SK-N-SH treated with all-trans-retinoic acid at 6 μM for 48 hours (cell line): ENCODE results near the gene MED27.

ENCODE experiments used
- ATAC-seq: fragments of 200-7000 bp; cut with Tn5 transposase; 3 replicates; pipeline ENCODE4 v1.9.1; 2020; ENCODE audit warnings: mild to moderate bottlenecking, moderate library complexity
- BACH2 ChIP-seq: fragments of 250-450 bp; sonication (Bioruptor Pico); IDR thresholded peaks from 2 replicates; pipeline ENCODE4 v1.9.0; 2021; ENCODE audit warnings: mild to moderate bottlenecking, borderline replicate concordance
- CSDC2 ChIP-seq: fragments of 250-450 bp; sonication (Bioruptor Pico); IDR thresholded peaks from 2 replicates; pipeline ENCODE4 v1.5.0; 2020; ENCODE audit warnings: mild to moderate bottlenecking, moderate library complexity
- ESRRG ChIP-seq: fragments of 250-450 bp; sonication (Bioruptor Pico); IDR thresholded peaks from 2 replicates; pipeline ENCODE4 v1.6.1; 2021; ENCODE audit warnings: mild to moderate bottlenecking
- GLIS3 ChIP-seq: fragments of 250-450 bp; sonication (Bioruptor Pico); IDR thresholded peaks from 2 replicates; pipeline ENCODE4 v1.5.0; 2020; ENCODE audit warnings: mild to moderate bottlenecking, moderate library complexity
- ISL1 ChIP-seq: fragments of 250-450 bp; sonication (Bioruptor Pico); IDR thresholded peaks from 2 replicates; pipeline ENCODE4 v2.1.2; 2022; ENCODE audit warnings: mild to moderate bottlenecking, moderate library complexity
- OSR1 ChIP-seq: fragments of 250-450 bp; sonication (Bioruptor Pico); IDR thresholded peaks from 2 replicates; pipeline ENCODE4 v1.8.0; 2022; ENCODE audit warnings: moderate library complexity, mild to moderate bottlenecking, inconsistent platforms
- RARB ChIP-seq: fragments of 250-450 bp; sonication (Bioruptor Pico); IDR thresholded peaks from 2 replicates; pipeline ENCODE4 v1.8.0; 2021; ENCODE audit warnings: mild to moderate bottlenecking, moderate library complexity
- TCF4 ChIP-seq: fragments of 250-450 bp; sonication (Bioruptor Pico); IDR thresholded peaks from 2 replicates; pipeline ENCODE4 v1.8.0; 2021; ENCODE audit warnings: mild to moderate bottlenecking, moderate library complexity, borderline replicate concordance
- ZFP30 ChIP-seq: fragments of 450-650 bp; formaldehyde crosslinking; IDR thresholded peaks from 2 replicates; pipeline ENCODE4 v1.5.0; 2022; ENCODE audit warnings: mild to moderate bottlenecking, moderate library complexity
- ZNF565 ChIP-seq: fragments of 450-650 bp; formaldehyde crosslinking; conservative IDR thresholded peaks from 2 replicates; pipeline ENCODE4 v1.5.0; 2020; ENCODE audit warnings: low read depth, mild to moderate bottlenecking, moderate library complexity
- ZNF70 ChIP-seq: fragments of 450-650 bp; formaldehyde crosslinking; IDR thresholded peaks from 2 replicates; pipeline ENCODE4 v1.5.0; 2020; ENCODE audit warnings: mild to moderate bottlenecking, moderate library complexity
- ZNF8 ChIP-seq: fragments of 450-650 bp; formaldehyde crosslinking; IDR thresholded peaks from 2 replicates; pipeline ENCODE4 v1.5.0; 2020; ENCODE audit warnings: mild to moderate bottlenecking, moderate library complexity
- TF ChIP-seq, protein P1 (sequence below): fragments of 250-450 bp; sonication (Bioruptor Pico); IDR thresholded peaks from 2 replicates; pipeline ENCODE4 v1.5.1; 2020; ENCODE audit warnings: low read depth, mild to moderate bottlenecking, moderate library complexity
- TF ChIP-seq, protein P2 (sequence below): fragments of 250-450 bp; sonication (Bioruptor Pico); IDR thresholded peaks from 2 replicates; pipeline ENCODE4 v1.8.0; 2020; ENCODE audit warnings: mild to moderate bottlenecking, moderate library complexity, borderline replicate concordance
- TF ChIP-seq, protein P3 (sequence below): fragments of 250-450 bp; sonication (Bioruptor Pico); IDR thresholded peaks from 2 replicates; pipeline ENCODE4 v1.5.0; 2020; ENCODE audit warnings: mild to moderate bottlenecking, moderate library complexity

Gene MED27

DNA sequence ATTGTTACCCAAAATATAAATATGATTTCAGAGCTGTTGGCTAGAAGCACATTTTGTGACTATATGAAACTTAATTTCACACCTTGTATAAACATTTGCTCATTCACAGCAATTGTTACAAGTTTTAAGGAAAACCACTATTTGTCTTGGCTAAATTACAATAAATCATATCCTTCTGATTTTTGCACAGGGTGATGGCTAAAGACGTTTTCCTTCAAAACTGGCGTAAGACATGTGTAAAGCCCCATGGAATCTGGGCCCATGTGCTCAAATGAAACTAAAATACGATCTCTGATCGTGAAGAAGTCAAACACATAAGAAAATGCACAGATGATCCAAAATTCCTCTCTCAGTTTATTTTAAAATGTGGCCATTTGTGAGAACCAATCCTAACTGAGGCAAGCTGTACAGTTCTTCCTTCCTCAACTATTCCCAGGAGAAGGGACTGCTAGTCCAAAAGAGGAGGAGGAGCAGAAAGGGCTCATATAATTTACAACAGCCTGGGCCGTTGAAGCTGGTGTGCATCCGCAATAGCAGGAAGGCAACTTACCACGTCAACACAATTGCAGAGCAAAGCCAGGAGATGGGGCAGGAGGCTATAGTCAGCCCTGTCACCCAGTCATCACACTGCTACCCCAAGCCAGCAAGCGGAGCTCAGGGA lies 98.4 kb downstream of the MED27 start:
- ATAC-seq = no peak
- TF ChIP-seq OSR1 (CRISPR knock-in tag) = no peak
- no peak for TF ChIP-seq ESRRG (CRISPR knock-in tag)
- TF ChIP-seq CSDC2 (CRISPR knock-in tag) = no peak
- TF ChIP-seq, protein P1, sequence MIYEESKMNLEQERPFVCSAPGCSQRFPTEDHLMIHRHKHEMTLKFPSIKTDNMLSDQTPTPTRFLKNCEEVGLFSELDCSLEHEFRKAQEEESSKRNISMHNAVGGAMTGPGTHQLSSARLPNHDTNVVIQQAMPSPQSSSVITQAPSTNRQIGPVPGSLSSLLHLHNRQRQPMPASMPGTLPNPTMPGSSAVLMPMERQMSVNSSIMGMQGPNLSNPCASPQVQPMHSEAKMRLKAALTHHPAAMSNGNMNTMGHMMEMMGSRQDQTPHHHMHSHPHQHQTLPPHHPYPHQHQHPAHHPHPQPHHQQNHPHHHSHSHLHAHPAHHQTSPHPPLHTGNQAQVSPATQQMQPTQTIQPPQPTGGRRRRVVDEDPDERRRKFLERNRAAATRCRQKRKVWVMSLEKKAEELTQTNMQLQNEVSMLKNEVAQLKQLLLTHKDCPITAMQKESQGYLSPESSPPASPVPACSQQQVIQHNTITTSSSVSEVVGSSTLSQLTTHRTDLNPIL (CRISPR knock-in tag) = no peak
- TF ChIP-seq GLIS3 = no peak
- TF ChIP-seq ISL1 (CRISPR knock-in tag) = no peak
- no peak for TF ChIP-seq ZNF565 (CRISPR knock-in tag)
- no peak for TF ChIP-seq ZFP30
- TF ChIP-seq, protein P2, sequence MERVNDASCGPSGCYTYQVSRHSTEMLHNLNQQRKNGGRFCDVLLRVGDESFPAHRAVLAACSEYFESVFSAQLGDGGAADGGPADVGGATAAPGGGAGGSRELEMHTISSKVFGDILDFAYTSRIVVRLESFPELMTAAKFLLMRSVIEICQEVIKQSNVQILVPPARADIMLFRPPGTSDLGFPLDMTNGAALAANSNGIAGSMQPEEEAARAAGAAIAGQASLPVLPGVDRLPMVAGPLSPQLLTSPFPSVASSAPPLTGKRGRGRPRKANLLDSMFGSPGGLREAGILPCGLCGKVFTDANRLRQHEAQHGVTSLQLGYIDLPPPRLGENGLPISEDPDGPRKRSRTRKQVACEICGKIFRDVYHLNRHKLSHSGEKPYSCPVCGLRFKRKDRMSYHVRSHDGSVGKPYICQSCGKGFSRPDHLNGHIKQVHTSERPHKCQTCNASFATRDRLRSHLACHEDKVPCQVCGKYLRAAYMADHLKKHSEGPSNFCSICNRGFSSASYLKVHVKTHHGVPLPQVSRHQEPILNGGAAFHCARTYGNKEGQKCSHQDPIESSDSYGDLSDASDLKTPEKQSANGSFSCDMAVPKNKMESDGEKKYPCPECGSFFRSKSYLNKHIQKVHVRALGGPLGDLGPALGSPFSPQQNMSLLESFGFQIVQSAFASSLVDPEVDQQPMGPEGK (CRISPR knock-in tag) = no peak
- TF ChIP-seq TCF4 (CRISPR knock-in tag) = no peak
- no peak for TF ChIP-seq BACH2 (CRISPR knock-in tag)
- no peak for TF ChIP-seq ZNF8 (CRISPR knock-in tag)
- no peak for TF ChIP-seq RARB
- TF ChIP-seq, all 23 proteins: peak for 0

DNA sequence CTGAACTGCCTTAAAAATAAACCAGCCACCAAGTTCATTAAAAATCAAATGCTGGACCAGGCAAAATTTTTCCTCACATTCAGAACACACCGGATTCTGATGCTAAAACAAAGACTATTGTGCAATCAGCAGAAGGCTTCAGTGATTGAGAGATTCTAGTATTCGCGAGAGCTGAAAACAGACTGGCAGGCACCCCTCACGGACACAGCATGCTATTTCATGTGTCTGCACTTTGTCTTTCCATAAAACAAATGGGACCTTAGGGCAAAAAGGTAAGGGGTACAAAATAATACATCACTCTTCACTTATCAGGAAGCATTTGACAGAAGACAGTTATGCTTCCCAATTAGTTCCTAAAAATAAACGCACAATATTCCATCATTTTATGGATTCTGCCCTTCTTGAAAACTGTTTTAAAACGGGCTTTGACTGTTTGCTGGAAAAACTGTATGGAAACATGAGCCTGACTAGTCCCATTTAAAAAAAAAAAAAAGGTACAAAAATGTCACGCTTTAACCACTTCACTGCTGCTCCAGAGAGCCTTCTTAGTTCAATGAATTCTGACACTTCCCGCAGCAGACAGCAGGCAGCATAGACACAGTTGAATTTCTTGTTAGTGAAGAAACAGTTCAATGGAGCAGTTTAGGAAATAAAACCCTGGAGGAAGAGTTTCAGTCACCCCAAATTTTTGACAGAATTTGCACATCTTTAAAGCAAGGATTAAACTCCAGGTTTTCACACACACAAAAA lies 99.2 kb downstream of the MED27 start:
- no peak for ATAC-seq
- TF ChIP-seq, protein P3, sequence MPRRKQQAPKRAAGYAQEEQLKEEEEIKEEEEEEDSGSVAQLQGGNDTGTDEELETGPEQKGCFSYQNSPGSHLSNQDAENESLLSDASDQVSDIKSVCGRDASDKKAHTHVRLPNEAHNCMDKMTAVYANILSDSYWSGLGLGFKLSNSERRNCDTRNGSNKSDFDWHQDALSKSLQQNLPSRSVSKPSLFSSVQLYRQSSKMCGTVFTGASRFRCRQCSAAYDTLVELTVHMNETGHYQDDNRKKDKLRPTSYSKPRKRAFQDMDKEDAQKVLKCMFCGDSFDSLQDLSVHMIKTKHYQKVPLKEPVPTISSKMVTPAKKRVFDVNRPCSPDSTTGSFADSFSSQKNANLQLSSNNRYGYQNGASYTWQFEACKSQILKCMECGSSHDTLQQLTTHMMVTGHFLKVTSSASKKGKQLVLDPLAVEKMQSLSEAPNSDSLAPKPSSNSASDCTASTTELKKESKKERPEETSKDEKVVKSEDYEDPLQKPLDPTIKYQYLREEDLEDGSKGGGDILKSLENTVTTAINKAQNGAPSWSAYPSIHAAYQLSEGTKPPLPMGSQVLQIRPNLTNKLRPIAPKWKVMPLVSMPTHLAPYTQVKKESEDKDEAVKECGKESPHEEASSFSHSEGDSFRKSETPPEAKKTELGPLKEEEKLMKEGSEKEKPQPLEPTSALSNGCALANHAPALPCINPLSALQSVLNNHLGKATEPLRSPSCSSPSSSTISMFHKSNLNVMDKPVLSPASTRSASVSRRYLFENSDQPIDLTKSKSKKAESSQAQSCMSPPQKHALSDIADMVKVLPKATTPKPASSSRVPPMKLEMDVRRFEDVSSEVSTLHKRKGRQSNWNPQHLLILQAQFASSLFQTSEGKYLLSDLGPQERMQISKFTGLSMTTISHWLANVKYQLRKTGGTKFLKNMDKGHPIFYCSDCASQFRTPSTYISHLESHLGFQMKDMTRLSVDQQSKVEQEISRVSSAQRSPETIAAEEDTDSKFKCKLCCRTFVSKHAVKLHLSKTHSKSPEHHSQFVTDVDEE (CRISPR knock-in tag) = peak; percentile 40; the same call in 1 of the 2 replicates
- no peak for TF ChIP-seq ZNF70 (CRISPR knock-in tag)

DNA sequence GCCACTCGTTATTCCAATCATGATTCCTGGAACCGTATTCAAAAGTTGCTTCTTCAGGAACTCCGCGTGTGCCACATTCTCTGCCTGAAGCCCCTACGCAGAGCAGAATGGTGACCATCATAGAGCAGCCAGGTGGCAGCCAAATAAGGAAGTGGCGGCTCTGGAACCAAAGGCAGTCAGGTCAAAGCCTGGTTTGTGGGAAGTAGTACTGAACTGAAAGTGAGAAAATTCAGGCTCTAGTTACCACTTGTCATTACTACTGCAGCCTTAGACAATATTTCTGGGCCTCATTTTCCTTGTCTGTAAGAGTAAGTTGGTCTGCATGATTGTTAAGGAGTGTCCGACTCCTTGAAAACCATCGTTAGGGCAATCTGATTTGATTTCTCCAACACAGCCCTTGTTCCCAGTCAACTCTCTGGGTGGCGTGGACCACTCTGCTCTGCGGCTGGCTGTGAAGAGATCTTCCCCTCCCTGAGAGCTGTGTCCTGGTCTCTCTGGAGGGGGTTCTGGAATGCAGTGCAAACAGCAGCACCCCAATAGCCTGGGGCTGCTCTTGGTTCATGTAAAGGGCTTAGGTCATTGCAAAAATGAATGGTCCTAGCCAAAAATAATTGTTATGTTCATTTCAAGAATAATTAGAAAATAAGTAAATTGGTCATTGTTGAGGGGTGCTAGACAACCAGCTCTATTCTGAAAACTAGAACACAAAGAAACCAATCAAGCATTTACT lies 102.4 kb downstream of the MED27 start:
- ATAC-seq = no peak
- TF ChIP-seq, protein P3 (CRISPR knock-in tag) = no peak
- TF ChIP-seq, all 23 proteins: peak for 0
